Keratinocyte (primary cell): Measurements from ENCODE around the gene ZNF141. TPM values are rescaled to one million over a fixed set of nuclear protein-coding genes. Genes with fewer than 3 reads are reported as not detected.
A peak's percentile ranks its signal among the peaks of the same experiment; 100 is the strongest.
"Not testable (repeated sequence)": the region's sequence is repeated elsewhere in the genome, so short reads cannot be mapped to it uniquely, and the experiment has no call there.

ENCODE experiments used
- DNase-seq: peaks from one replicate; pipeline ENCODE4 v3.0.0-alpha.2; 2011; ENCODE audit warnings: low read depth, missing footprints, low spot score
- FAIRE-seq: peaks from 2 replicates; lab custom pipeline; 2011; peaks lifted over from hg19 to GRCh38; lab: Jason Lieb, UNC
- H2AFZ ChIP-seq: 2 replicates; pipeline ENCODE4 v1.6.0; 2012; ENCODE audit warnings: low read length, control low read depth, inconsistent platforms; ENCODE audit not compliant: control insufficient read depth
- H3K27ac ChIP-seq: 2 replicates; pipeline ENCODE4 v1.5.1; 2011; ENCODE audit warnings: low read length; ENCODE audit not compliant: control insufficient read depth, insufficient read depth
- H3K27me3 ChIP-seq: 3 replicates; pipeline ENCODE4 v1.6.0; 2011; ENCODE audit warnings: low read length; ENCODE audit not compliant: control insufficient read depth, insufficient read depth; ENCODE audit errors: extremely low read depth
- H3K36me3 ChIP-seq, 2 experiments: 2 replicates in 1 of 2; 3 replicates in 1 of 2; pipeline ENCODE4 v1.5.1; 2011; ENCODE audit warnings: low read length in 2 of 2, mild to moderate bottlenecking in 1 of 2; ENCODE audit not compliant: control insufficient read depth in 2 of 2, insufficient read depth in 2 of 2; ENCODE audit errors: extremely low read depth in 1 of 2
- H3K4me1 ChIP-seq: 3 replicates; pipeline ENCODE4 v1.5.1; 2011; ENCODE audit warnings: low read length; ENCODE audit not compliant: control insufficient read depth, insufficient read depth; ENCODE audit errors: extremely low read depth
- H3K4me2 ChIP-seq: 3 replicates; pipeline ENCODE4 v1.6.0; 2011; ENCODE audit warnings: low read depth, low read length; ENCODE audit not compliant: control insufficient read depth, insufficient read depth; ENCODE audit errors: extremely low read depth
- H3K4me3 ChIP-seq, 3 experiments: fragments of 200-600 bp in 1 of 3; sonication (generic) in 1 of 3; 2 replicates in 2 of 3; 3 replicates in 1 of 3; pipeline ENCODE4 v1.5.1; 2011 to 2016; ENCODE audit warnings: low read length in 3 of 3, mild to moderate bottlenecking in 3 of 3, control low read depth in 2 of 3, inconsistent platforms in 1 of 3, low read depth in 1 of 3, mixed read lengths in 1 of 3, mixed run types in 1 of 3, moderate library complexity in 1 of 3; ENCODE audit not compliant: control insufficient read depth in 2 of 3, insufficient read depth in 2 of 3; ENCODE audit errors: extremely low read depth in 1 of 3
- H3K79me2 ChIP-seq: 2 replicates; pipeline ENCODE4 v1.6.0; 2012; ENCODE audit warnings: low read length; ENCODE audit not compliant: control insufficient read depth, insufficient read depth
- H3K9ac ChIP-seq: 3 replicates; pipeline ENCODE4 v1.6.0; 2011; ENCODE audit warnings: low read length; ENCODE audit not compliant: control insufficient read depth, insufficient read depth; ENCODE audit errors: extremely low read depth
- H3K9me1 ChIP-seq: 3 replicates; pipeline ENCODE4 v1.6.0; 2011; ENCODE audit warnings: low read length; ENCODE audit not compliant: control insufficient read depth, insufficient read depth; ENCODE audit errors: extremely low read depth
- H3K9me3 ChIP-seq: 2 replicates; pipeline ENCODE4 v1.5.1; 2012; ENCODE audit warnings: low read depth, low read length; ENCODE audit not compliant: control insufficient read depth
- H4K20me1 ChIP-seq: 3 replicates; pipeline ENCODE4 v1.6.0; 2011; ENCODE audit warnings: low read length; ENCODE audit not compliant: control insufficient read depth, insufficient read depth; ENCODE audit errors: extremely low read depth
- CTCF ChIP-seq, 3 experiments: IDR thresholded peaks in 1 of 3; conservative IDR thresholded peaks in 1 of 3; optimal IDR thresholded peaks in 1 of 3; 2 replicates in 2 of 3; 3 replicates in 1 of 3; pipeline versions ENCODE3 to v1.5.1; 2011; ENCODE audit warnings: low read length in 3 of 3, mild to moderate bottlenecking in 3 of 3, moderate library complexity in 2 of 3, control low read depth in 1 of 3, inconsistent platforms in 1 of 3; ENCODE audit not compliant: insufficient read depth in 2 of 3; ENCODE audit errors: extremely low read depth in 1 of 3
- EZH2 ChIP-seq: IDR thresholded peaks from one replicate; pipeline ENCODE4 v1.6.1; 2012; ENCODE audit warnings: inconsistent platforms, mild to moderate bottlenecking, low read length, moderate library complexity
- dilution Hi-C: fragments of 300-500 bp; cut with MboI; formaldehyde crosslinking; loops from one replicate; pipeline ENCODE4 v1.7.0; 2020; ENCODE audit warnings: low sequenced_read_pairs; ENCODE audit not compliant: extremely low pct_ligation_motif_present
- polyA plus RNA-seq, 5 experiments: library from polyadenylated mRNA; depleted of rRNA in 3 of 5; stranded (reverse) in 3 of 5; stranded (forward) in 1 of 5; unstranded in 1 of 5; fragments of >200 nt; gene quantifications; 1 replicate in 1 of 5; 2 replicates in 3 of 5; 3 replicates in 1 of 5; pipeline versions ENCODE4 v1.2.1 to v1.2.3, GENCODE V29; 2011 to 2012; ENCODE audit warnings: missing spikeins in 2 of 5, low read depth in 1 of 5, low replicate concordance in 1 of 5

The ZNF141 gene
- polyA plus RNA-seq, 1 donor (not counting 4 experiments of a cell fraction or from before 2014, with no cell fraction given), result 3.7 TPM

- Histone ChIP-seq H3K9me1 (no peaks in the 10 kb centered on the region), H3K4me2 (no peak overlapping the region), H3K9me3 (peaks cover 7% of the 10 kb centered on the region), H3K4me3 (no peak overlapping the region), H3K36me3 (peaks cover 0 to 5% of the 10 kb centered on the region in 2 experiments), H4K20me1 (no peaks in the 10 kb centered on the region), H3K27ac (no peak overlapping the region), H3K9ac (no peak overlapping the region), H3K79me2 (peaks cover 32% of the 10 kb centered on the region), H2AFZ (no peak overlapping the region), H3K27me3 (no peaks in the 10 kb centered on the region), H3K4me1 (no peaks in the 10 kb centered on the region)
- FAIRE-seq (no peak), DNase-seq (no peak)
- dilution Hi-C loops, result no loop called here
- no peak for TF ChIP-seq CTCF (optimal IDR thresholded peaks at IDR 0.05 in 1 of 3, IDR thresholded peaks at IDR 0.05 in 1 of 3, conservative IDR thresholded peaks at IDR 0.05 in 1 of 3; ENCODE audit: extremely low read depth in 1 of 3, insufficient read depth in 2 of 3, low read length in 3 of 3)
- no peak for TF ChIP-seq EZH2
Observed at GRCh38 chr4:294732-295131, 42.9 kb upstream of the ZNF141 start.

GRCh38 chr4:302381-302780, 35.2 kb upstream of the ZNF141 start:
- TF ChIP-seq CTCF (optimal IDR thresholded peaks at IDR 0.05 in 1 of 3, IDR thresholded peaks at IDR 0.05 in 1 of 3, conservative IDR thresholded peaks at IDR 0.05 in 1 of 3; ENCODE audit: extremely low read depth in 1 of 3, insufficient read depth in 2 of 3, low read length in 3 of 3) (no peak), EZH2 (no peak)
- no peaks in the 10 kb centered on the region for H3K27me3 ChIP-seq
- H3K9me1 ChIP-seq, result no peaks in the 10 kb centered on the region
- no peak for FAIRE-seq
- H4K20me1 ChIP-seq, result no peaks in the 10 kb centered on the region
- H3K4me1 ChIP-seq, result peaks cover 6% of the 10 kb centered on the region
- H3K4me3 ChIP-seq, result no peak overlapping the region
- no peak overlapping the region for H3K27ac ChIP-seq
- H3K9ac ChIP-seq, result no peak overlapping the region
- H3K4me2 ChIP-seq, result no peak overlapping the region
- H3K9me3 ChIP-seq, result peaks cover 2% of the 10 kb centered on the region
- no peak overlapping the region for H2AFZ ChIP-seq
- peaks cover 52% of the 10 kb centered on the region for H3K79me2 ChIP-seq
- dilution Hi-C loops, result no loop called here
- DNase-seq, result no peak
- H3K36me3 ChIP-seq, result no peaks in the 10 kb centered on the region

GRCh38 chr4:304516-304915, 33.1 kb upstream of the ZNF141 start:
- H4K20me1 ChIP-seq, FAIRE-seq, H3K9me3 ChIP-seq, H3K4me1 ChIP-seq, dilution Hi-C loops, H3K9me1 ChIP-seq, DNase-seq, H3K36me3 ChIP-seq, H3K27me3 ChIP-seq: not testable (repeated sequence)
- Histone ChIP-seq H2AFZ (peak overlapping the region; percentile 94), H3K79me2 (peaks cover 38% of the 10 kb centered on the region), H3K9ac (peak overlapping the region; percentile 83), H3K27ac (peak overlapping the region; percentile 71), H3K4me3 (peak overlapping the region; percentile 54 to 84 (median 79)), H3K4me2 (peak overlapping the region; percentile 74)
